T-helper 17 cell (primary cell): ENCODE measurements around the gene EHBP1. TPM values are rescaled to one million over a fixed set of nuclear protein-coding genes. Genes with fewer than 3 reads are reported as not detected.

Source experiments
- ATAC-seq: fragments of 150-1000 bp; cut with Tn5 transposase; 2 replicates; pipeline ENCODE4 v1.10.0; 2021; ENCODE audit warnings: mild to moderate bottlenecking, moderate library complexity
- DNase-seq, 3 donors: peaks; one replicate each; pipeline versions ENCODE4 v3.0.0 to v3.0.0-alpha.2; 2020 to 2021
- H3K9me3 ChIP-seq: one replicate; pipeline ENCODE4 v1.7.0; 2013; ENCODE audit warnings: low read length, mild to moderate bottlenecking; ENCODE audit not compliant: control insufficient read depth, poor library complexity, severe bottlenecking
- H3K27ac Mint-ChIP-seq: one replicate; pipeline ENCODE4 v1.8.0; 2022; ENCODE audit warnings: mild to moderate bottlenecking, moderate library complexity, mixed read lengths
- H3K27me3 Mint-ChIP-seq: one replicate; pipeline ENCODE4 v1.8.0; 2022; ENCODE audit warnings: mixed read lengths
- H3K36me3 Mint-ChIP-seq: one replicate; pipeline ENCODE4 v1.8.0; 2022; ENCODE audit warnings: low read depth, mixed read lengths
- H3K4me1 Mint-ChIP-seq: one replicate; pipeline ENCODE4 v1.8.0; 2022; ENCODE audit warnings: mild to moderate bottlenecking, mixed read lengths
- H3K4me3 Mint-ChIP-seq: one replicate; pipeline ENCODE4 v1.8.0; 2022; ENCODE audit warnings: mild to moderate bottlenecking, moderate library complexity, mixed read lengths
- total RNA-seq, 4 donors: library from RNA in 2 of 4; stranded (reverse) in 2 of 4; gene quantifications; one replicate each; pipeline ENCODE4 v1.2.3 and lab custom pipeline; 2022 to 2026

Gene EHBP1
- total RNA-seq, 2 donors from 2014 or later = 24.5 to 28.2 TPM

- H3K4me1 Mint-ChIP-seq = no peaks in the 10 kb centered on the region
- peaks cover 4% of the 10 kb centered on the region for H3K36me3 Mint-ChIP-seq
- ATAC-seq (no peak), DNase-seq (no peak)
- H3K27ac Mint-ChIP-seq = no peak overlapping the region
- H3K9me3 ChIP-seq = no peaks in the 10 kb centered on the region
- H3K4me3 Mint-ChIP-seq = no peak overlapping the region
- no peaks in the 10 kb centered on the region for H3K27me3 Mint-ChIP-seq
These were observed 261.5 kb downstream of the EHBP1 start for GRCh38 chr2:62966991-62967390.

- H3K4me3 Mint-ChIP-seq = no peak overlapping the region
- no peak for ATAC-seq
- no peaks in the 10 kb centered on the region for H3K9me3 ChIP-seq
- H3K4me1 Mint-ChIP-seq = no peaks in the 10 kb centered on the region
- H3K27me3 Mint-ChIP-seq = no peaks in the 10 kb centered on the region
- H3K36me3 Mint-ChIP-seq = peaks cover 4% of the 10 kb centered on the region
- no peak overlapping the region for H3K27ac Mint-ChIP-seq
- no peak for DNase-seq
These were observed 262.7 kb downstream of the EHBP1 start for GRCh38 chr2:62968168-62968567.

GRCh38 chr2:62968668-62969067 is 263.2 kb downstream of the EHBP1 start:
- H3K4me3 Mint-ChIP-seq = no peak overlapping the region
- H3K4me1 Mint-ChIP-seq = no peaks in the 10 kb centered on the region
- DNase-seq = no peak
- no peak overlapping the region for H3K27ac Mint-ChIP-seq
- no peak for ATAC-seq
- H3K27me3 Mint-ChIP-seq = no peaks in the 10 kb centered on the region
- peaks cover 4% of the 10 kb centered on the region for H3K36me3 Mint-ChIP-seq
- H3K9me3 ChIP-seq = no peaks in the 10 kb centered on the region

- peaks cover 2% of the 10 kb centered on the region for H3K36me3 Mint-ChIP-seq
- H3K27ac Mint-ChIP-seq = no peak overlapping the region
- H3K4me1 Mint-ChIP-seq = no peaks in the 10 kb centered on the region
- no peak for ATAC-seq
- H3K27me3 Mint-ChIP-seq = no peaks in the 10 kb centered on the region
- no peak for DNase-seq
- H3K9me3 ChIP-seq = no peaks in the 10 kb centered on the region
- H3K4me3 Mint-ChIP-seq = no peak overlapping the region
These were observed 266.4 kb downstream of the EHBP1 start for GRCh38 chr2:62971936-62972335.

- H3K9me3 ChIP-seq = no peaks in the 10 kb centered on the region
- DNase-seq (no peak), ATAC-seq (no peak)
- no peak overlapping the region for H3K27ac Mint-ChIP-seq
- H3K4me1 Mint-ChIP-seq = no peaks in the 10 kb centered on the region
- peaks cover 2% of the 10 kb centered on the region for H3K36me3 Mint-ChIP-seq
- H3K4me3 Mint-ChIP-seq = no peak overlapping the region
- no peaks in the 10 kb centered on the region for H3K27me3 Mint-ChIP-seq
These were observed 267.1 kb downstream of the EHBP1 start for GRCh38 chr2:62972601-62973000.

GRCh38 chr2:62974999-62975398 is 269.5 kb downstream of the EHBP1 start:
- Mint-ChIP-seq H3K4me3 (no peak overlapping the region), H3K27ac (no peak overlapping the region), H3K36me3 (peaks cover 2% of the 10 kb centered on the region), H3K4me1 (no peaks in the 10 kb centered on the region), H3K27me3 (no peaks in the 10 kb centered on the region)
- no peaks in the 10 kb centered on the region for H3K9me3 ChIP-seq
- no peak for DNase-seq
- no peak for ATAC-seq

- Mint-ChIP-seq H3K27ac (no peak overlapping the region), H3K4me3 (no peak overlapping the region), H3K4me1 (no peaks in the 10 kb centered on the region), H3K27me3 (no peaks in the 10 kb centered on the region), H3K36me3 (peaks cover 2% of the 10 kb centered on the region)
- ATAC-seq = no peak
- H3K9me3 ChIP-seq = no peaks in the 10 kb centered on the region
- no peak for DNase-seq
These were observed 286.1 kb downstream of the EHBP1 start for GRCh38 chr2:62991605-62992004.

GRCh38 chr2:62992561-62992960 is 287.0 kb downstream of the EHBP1 start:
- ATAC-seq (no peak), DNase-seq (no peak)
- Mint-ChIP-seq H3K36me3 (peaks cover 7% of the 10 kb centered on the region), H3K27ac (no peak overlapping the region), H3K27me3 (no peaks in the 10 kb centered on the region), H3K4me3 (no peak overlapping the region), H3K4me1 (no peaks in the 10 kb centered on the region)
- H3K9me3 ChIP-seq = no peaks in the 10 kb centered on the region

- DNase-seq = no peak
These were observed 288.7 kb downstream of the EHBP1 start for GRCh38 chr2:62994206-62994605.

GRCh38 chr2:62996534-62997186 is 291.1 kb downstream of the EHBP1 start:
- peaks cover 10% of the 10 kb centered on the region for H3K36me3 Mint-ChIP-seq
- H3K4me3 Mint-ChIP-seq = no peak overlapping the region
- no peaks in the 10 kb centered on the region for H3K9me3 ChIP-seq
- no peak overlapping the region for H3K27ac Mint-ChIP-seq
- H3K4me1 Mint-ChIP-seq = no peaks in the 10 kb centered on the region
- ATAC-seq (no peak), DNase-seq (no peak)
- H3K27me3 Mint-ChIP-seq = no peaks in the 10 kb centered on the region

More at GRCh38 chr2:62994206-62994605, 288.7 kb downstream of the EHBP1 start:
- H3K4me1 Mint-ChIP-seq = no peaks in the 10 kb centered on the region
- H3K9me3 ChIP-seq = no peaks in the 10 kb centered on the region
- H3K4me3 Mint-ChIP-seq = no peak overlapping the region
- H3K27ac Mint-ChIP-seq = no peak overlapping the region
- ATAC-seq = no peak
- H3K27me3 Mint-ChIP-seq = no peaks in the 10 kb centered on the region
- H3K36me3 Mint-ChIP-seq = peaks cover 7% of the 10 kb centered on the region

- ATAC-seq = no peak
- no peak for DNase-seq
- Mint-ChIP-seq H3K36me3 (peaks cover 7% of the 10 kb centered on the region), H3K4me1 (no peaks in the 10 kb centered on the region), H3K27me3 (no peaks in the 10 kb centered on the region), H3K27ac (no peak overlapping the region), H3K4me3 (no peak overlapping the region)
- H3K9me3 ChIP-seq = no peaks in the 10 kb centered on the region
These were observed 293.4 kb downstream of the EHBP1 start for GRCh38 chr2:62998949-62999348.

- Mint-ChIP-seq H3K4me1 (no peaks in the 10 kb centered on the region), H3K27me3 (no peaks in the 10 kb centered on the region), H3K27ac (no peak overlapping the region), H3K36me3 (peaks cover 7% of the 10 kb centered on the region), H3K4me3 (no peak overlapping the region)
- no peak for ATAC-seq
- no peak for DNase-seq
- H3K9me3 ChIP-seq = no peaks in the 10 kb centered on the region
These were observed 294.4 kb downstream of the EHBP1 start for GRCh38 chr2:62999905-63000304.

- ATAC-seq (no peak), DNase-seq (no peak)
- peaks cover 7% of the 10 kb centered on the region for H3K36me3 Mint-ChIP-seq
- no peaks in the 10 kb centered on the region for H3K27me3 Mint-ChIP-seq
- no peak overlapping the region for H3K4me3 Mint-ChIP-seq
- H3K4me1 Mint-ChIP-seq = no peaks in the 10 kb centered on the region
- no peak overlapping the region for H3K27ac Mint-ChIP-seq
- H3K9me3 ChIP-seq = no peaks in the 10 kb centered on the region
These were observed 295.3 kb downstream of the EHBP1 start for GRCh38 chr2:63000801-63001200.

GRCh38 chr2:63001576-63001975 is 296.1 kb downstream of the EHBP1 start:
- Mint-ChIP-seq H3K27ac (no peak overlapping the region), H3K4me1 (no peaks in the 10 kb centered on the region), H3K36me3 (peaks cover 7% of the 10 kb centered on the region), H3K27me3 (no peaks in the 10 kb centered on the region), H3K4me3 (no peak overlapping the region)
- H3K9me3 ChIP-seq = no peaks in the 10 kb centered on the region
- DNase-seq (no peak), ATAC-seq (no peak)
